ENCODE data around the gene GALM. TPM values are rescaled to one million over a fixed set of nuclear protein-coding genes. Genes with fewer than 3 reads are reported as not detected.
"Not testable (repeated sequence)": the region's sequence is repeated elsewhere in the genome, so short reads cannot be mapped to it uniquely, and the experiment has no call there.

GALM gene
- total and polyA plus RNA-seq, 2 donors (not counting 1 experiment from before 2014, with no cell fraction given): 14.7 to 51.4 TPM

- no peak overlapping the region for H3K4me3 ChIP-seq (replicated peaks in 1 of 4; ENCODE audit: control extremely low read depth in 1 of 4, insufficient read depth in 1 of 4, low read depth in 3 of 4, low read length in 4 of 4)
- H4K20me1 ChIP-seq (ENCODE audit: control insufficient read depth, extremely low read depth, insufficient read depth, low read length): no peaks in the 10 kb centered on the region
- no peak overlapping the region for H3K4me2 ChIP-seq (ENCODE audit: extremely low read depth, insufficient read depth, low read length)
- no peak for TF ChIP-seq EZH2 (IDR thresholded peaks at IDR 0.05; ENCODE audit: low read length, missing control alignments)
- TF ChIP-seq CTCF (conservative IDR thresholded peaks at IDR 0.05 in 1 of 2, IDR thresholded peaks at IDR 0.05 in 1 of 2; ENCODE audit: low read depth in 1 of 2, low read length in 2 of 2): no peak
- H3K27ac ChIP-seq (ENCODE audit: insufficient read depth, low read length): no peak overlapping the region
- DNase-seq (ENCODE audit: low read depth in 2 of 2): no peak
- H3K9ac ChIP-seq (ENCODE audit: insufficient read depth, low read length): no peak overlapping the region
- H3K36me3 ChIP-seq (ENCODE audit: control insufficient read depth, insufficient read depth, low read length): no peaks in the 10 kb centered on the region
- H3K27me3 ChIP-seq (ENCODE audit: control insufficient read depth, insufficient read depth, low read length): no peaks in the 10 kb centered on the region
- H3K79me2 ChIP-seq (ENCODE audit: control insufficient read depth, insufficient read depth, low read length): no peaks in the 10 kb centered on the region
- no peaks in the 10 kb centered on the region for H3K4me1 ChIP-seq (ENCODE audit: control insufficient read depth, extremely low read depth, insufficient read depth, low read length)
- no peaks in the 10 kb centered on the region for H3K9me3 ChIP-seq (ENCODE audit: control insufficient read depth, insufficient read depth, low read depth, low read length)
- no peak overlapping the region for H2AFZ ChIP-seq (ENCODE audit: low read length)
Observed at GRCh38 chr2:38643021-38643671, 22.8 kb upstream of the GALM start.

GRCh38 chr2:38643683-38644511 lies 22.0 kb upstream of the GALM start:
- H3K79me2 ChIP-seq (ENCODE audit: control insufficient read depth, insufficient read depth, low read length); H3K4me1 ChIP-seq (ENCODE audit: control insufficient read depth, extremely low read depth, insufficient read depth, low read length); DNase-seq (ENCODE audit: low read depth in 2 of 2); H3K9ac ChIP-seq (ENCODE audit: insufficient read depth, low read length); H3K27ac ChIP-seq (ENCODE audit: insufficient read depth, low read length); H3K4me3 ChIP-seq (replicated peaks in 1 of 4; ENCODE audit: control extremely low read depth in 1 of 4, insufficient read depth in 1 of 4, low read depth in 3 of 4, low read length in 4 of 4); H3K27me3 ChIP-seq (ENCODE audit: control insufficient read depth, insufficient read depth, low read length); H4K20me1 ChIP-seq (ENCODE audit: control insufficient read depth, extremely low read depth, insufficient read depth, low read length); H3K36me3 ChIP-seq (ENCODE audit: control insufficient read depth, insufficient read depth, low read length); H2AFZ ChIP-seq (ENCODE audit: low read length); H3K9me3 ChIP-seq (ENCODE audit: control insufficient read depth, insufficient read depth, low read depth, low read length); H3K4me2 ChIP-seq (ENCODE audit: extremely low read depth, insufficient read depth, low read length): not testable (repeated sequence)

GRCh38 chr2:38648107-38648761 lies 17.7 kb upstream of the GALM start:
- Histone ChIP-seq H3K9me3 (ENCODE audit: control insufficient read depth, insufficient read depth, low read depth, low read length) (no peaks in the 10 kb centered on the region), H3K9ac (ENCODE audit: insufficient read depth, low read length) (no peak overlapping the region), H3K27ac (ENCODE audit: insufficient read depth, low read length) (no peak overlapping the region), H3K4me2 (ENCODE audit: extremely low read depth, insufficient read depth, low read length) (no peak overlapping the region), H2AFZ (ENCODE audit: low read length) (no peak overlapping the region), H3K36me3 (ENCODE audit: control insufficient read depth, insufficient read depth, low read length) (no peaks in the 10 kb centered on the region), H3K27me3 (ENCODE audit: control insufficient read depth, insufficient read depth, low read length) (peaks cover 8% of the 10 kb centered on the region), H3K4me1 (ENCODE audit: control insufficient read depth, extremely low read depth, insufficient read depth, low read length) (no peaks in the 10 kb centered on the region), H3K4me3 (replicated peaks in 1 of 4; ENCODE audit: control extremely low read depth in 1 of 4, insufficient read depth in 1 of 4, low read depth in 3 of 4, low read length in 4 of 4) (no peak overlapping the region), H3K79me2 (ENCODE audit: control insufficient read depth, insufficient read depth, low read length) (no peaks in the 10 kb centered on the region), H4K20me1 (ENCODE audit: control insufficient read depth, extremely low read depth, insufficient read depth, low read length) (no peaks in the 10 kb centered on the region)
- no peak for DNase-seq (ENCODE audit: low read depth in 2 of 2)
- TF ChIP-seq CTCF (conservative IDR thresholded peaks at IDR 0.05 in 1 of 2, IDR thresholded peaks at IDR 0.05 in 1 of 2; ENCODE audit: low read depth in 1 of 2, low read length in 2 of 2) (no peak), EZH2 (IDR thresholded peaks at IDR 0.05; ENCODE audit: low read length, missing control alignments) (no peak)
